ENCODE data around the gene SUN1.

SUN1 gene

DNA sequence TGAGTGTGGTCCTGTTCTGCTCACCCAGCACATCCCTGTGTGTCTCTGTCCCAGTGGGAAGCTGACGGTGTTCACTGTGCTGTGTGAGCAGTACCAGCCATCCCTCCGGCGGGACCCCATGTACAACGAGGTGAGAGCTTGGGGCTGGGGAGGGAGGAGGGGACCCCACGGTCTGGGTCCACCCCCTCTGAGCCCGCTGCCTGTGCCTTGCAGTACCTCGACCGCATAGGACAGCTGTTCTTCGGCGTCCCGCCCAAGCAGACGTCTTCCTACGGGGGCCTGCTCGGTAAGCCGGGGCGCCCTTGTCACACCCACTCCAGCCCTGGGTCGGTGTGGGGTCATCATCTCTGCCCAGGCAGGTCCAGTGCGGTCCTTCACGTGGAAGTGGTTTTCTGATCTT lies 61.4 kb downstream of the SUN1 start:
- DNase-seq = no peak

- no peak for DNase-seq
Measured at GRCh38 chr7:894164-894867, 62.0 kb downstream of the SUN1 start.

DNA sequence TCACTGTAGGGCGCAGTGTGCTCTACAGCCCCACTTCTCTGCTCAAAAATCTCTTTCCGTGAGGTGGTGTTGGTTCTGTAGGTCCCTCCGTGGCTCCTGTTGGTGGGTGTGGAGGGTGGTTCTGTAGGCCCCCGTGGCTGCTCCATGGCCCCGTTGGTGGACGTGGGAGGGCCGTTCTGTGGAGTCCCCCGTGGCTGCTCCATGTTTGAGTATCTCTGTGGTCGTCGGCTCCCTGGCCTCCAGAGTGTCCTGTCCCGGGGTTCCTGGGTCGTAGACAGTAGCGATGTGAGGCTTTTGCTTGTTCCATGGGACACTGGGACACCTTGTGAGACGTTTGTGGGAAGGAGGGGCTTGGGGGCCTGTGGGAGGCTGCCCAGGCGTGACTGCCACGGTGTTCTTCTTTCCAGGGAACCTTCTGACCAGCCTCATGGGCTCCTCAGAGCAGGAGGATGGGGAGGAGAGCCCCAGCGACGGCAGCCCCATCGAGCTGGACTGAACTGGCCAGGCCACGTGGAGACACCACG lies 62.7 kb downstream of the SUN1 start:
- no peak for DNase-seq

GRCh38 chr7:895451-896052 lies 63.3 kb downstream of the SUN1 start:
- DNase-seq = no peak

DNA sequence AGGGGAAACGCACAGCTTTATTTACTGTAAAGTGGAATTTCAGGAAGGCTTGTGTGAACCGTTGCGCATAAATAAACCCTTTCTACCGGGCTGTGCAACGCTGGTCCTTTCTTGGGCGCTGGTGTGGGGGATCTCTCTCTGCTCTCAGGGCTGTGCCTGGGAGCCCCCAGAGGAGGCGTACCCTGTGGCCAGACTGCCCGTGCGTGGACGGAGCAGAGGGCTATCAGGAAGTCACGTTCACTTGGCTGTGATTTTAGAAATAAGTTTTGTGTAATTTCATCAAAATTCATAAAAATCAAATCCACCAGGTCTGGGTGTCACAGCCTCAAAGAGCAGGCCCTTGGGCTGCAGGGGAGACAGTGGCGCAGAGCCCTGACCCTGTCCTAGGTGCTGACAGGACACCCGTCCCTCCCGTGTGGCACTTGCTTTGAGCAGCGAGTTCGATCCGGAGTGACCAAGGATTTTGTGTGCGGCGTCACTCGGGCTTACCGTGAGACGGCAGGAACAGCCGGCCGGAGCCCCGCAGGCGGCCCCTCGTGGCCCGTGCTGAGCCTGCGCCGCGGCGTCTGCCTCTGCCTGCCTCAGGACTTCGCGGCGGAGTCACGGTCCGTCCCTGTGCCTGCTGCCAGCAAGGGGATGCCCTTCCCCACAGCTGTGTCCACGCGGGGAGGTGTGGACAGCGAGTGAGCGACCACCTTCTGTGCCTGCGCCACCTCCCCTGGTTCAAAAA lies 64.2 kb downstream of the SUN1 start:
- DNase-seq = no peak

GRCh38 chr7:897086-897485 lies 64.8 kb downstream of the SUN1 start:
- DNase-seq = no peak

GRCh38 chr7:897771-898376 lies 65.6 kb downstream of the SUN1 start:
- no peak for DNase-seq

- DNase-seq = no peak
Measured at GRCh38 chr7:898460-898854, 66.2 kb downstream of the SUN1 start.

GRCh38 chr7:898855-899681 lies 66.8 kb downstream of the SUN1 start:
- no peak for DNase-seq

- no peak for DNase-seq
Measured at GRCh38 chr7:899806-900205, 67.5 kb downstream of the SUN1 start.

DNA sequence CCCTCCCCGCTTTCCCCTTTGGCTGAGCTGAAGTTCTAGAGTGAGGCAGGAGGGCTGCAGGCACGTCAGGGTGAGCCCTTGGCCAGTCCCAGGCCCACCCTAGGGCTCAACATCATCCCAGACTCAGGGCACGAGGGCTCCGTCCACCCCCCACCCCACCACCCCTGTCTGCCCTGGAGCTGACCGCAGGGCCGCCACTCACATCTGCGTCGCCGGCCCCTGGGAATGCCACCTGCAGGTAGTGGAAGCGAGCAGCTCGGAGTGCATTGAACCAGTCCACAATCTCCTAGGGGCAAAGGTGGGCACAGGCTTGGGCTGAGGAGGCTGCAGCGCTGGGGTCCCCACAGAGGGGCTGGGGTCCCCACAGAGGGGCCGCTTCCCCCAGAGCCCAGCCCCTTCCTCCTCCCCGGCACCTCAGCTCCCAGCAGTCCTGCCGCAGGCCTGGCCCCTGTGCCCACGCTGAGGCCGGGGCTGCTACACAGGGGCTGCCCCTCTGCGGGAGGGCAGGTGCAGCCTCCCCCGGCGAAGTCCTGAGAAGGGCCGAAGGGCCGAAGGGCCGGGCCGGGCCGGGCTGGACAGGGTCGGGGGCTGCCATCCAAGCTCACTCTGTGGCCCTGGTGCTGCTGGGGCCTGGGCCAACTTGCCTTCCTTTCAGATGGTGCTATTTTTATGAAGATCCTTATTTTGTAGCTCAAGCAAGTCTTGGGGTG lies 68.2 kb downstream of the SUN1 start:
- DNase-seq = no peak

DNA sequence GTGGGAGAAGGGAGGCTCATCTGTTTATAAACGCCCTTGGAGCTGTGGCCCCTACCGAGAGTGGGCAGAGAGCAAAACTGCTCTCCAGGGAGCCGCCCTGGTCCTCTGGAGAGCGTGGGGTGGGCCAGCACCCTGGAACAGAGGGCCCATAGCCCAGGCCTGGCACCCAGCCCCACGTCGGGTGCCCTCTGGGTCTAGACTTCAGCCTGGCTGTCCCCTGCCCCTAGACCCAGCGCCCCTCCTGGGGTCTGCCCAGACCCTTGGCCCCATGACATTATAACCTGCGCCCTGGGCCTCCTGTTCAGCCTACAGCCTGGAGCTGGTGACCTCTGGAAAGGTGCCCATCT lies 68.7 kb downstream of the SUN1 start:
- no peak for DNase-seq

GRCh38 chr7:901388-902154 lies 69.3 kb downstream of the SUN1 start:
- peak in 1 of 2 donors; percentile 56 for DNase-seq

DNA sequence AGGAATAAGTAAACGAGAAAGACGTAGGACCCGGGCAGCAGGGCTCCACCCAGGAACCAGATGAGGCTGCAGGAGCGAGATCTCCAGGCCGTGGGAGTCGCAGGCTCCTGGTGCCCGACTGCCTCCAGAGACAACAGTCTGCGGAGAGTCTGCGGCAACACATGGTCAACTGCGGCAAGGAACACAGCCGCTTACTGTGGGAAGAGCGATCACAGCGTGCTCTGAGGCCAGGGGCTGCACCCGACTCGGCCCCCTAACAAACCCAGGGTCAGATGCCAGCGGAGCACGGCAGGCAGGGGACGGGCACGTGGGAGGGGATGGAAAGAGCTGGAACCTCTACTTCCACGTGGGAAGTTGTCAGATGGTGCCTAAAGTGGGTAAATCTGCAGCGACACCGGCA lies 70.7 kb downstream of the SUN1 start:
- no peak for DNase-seq

GRCh38 chr7:903921-904755 lies 71.9 kb downstream of the SUN1 start:
- no peak for DNase-seq

DNA sequence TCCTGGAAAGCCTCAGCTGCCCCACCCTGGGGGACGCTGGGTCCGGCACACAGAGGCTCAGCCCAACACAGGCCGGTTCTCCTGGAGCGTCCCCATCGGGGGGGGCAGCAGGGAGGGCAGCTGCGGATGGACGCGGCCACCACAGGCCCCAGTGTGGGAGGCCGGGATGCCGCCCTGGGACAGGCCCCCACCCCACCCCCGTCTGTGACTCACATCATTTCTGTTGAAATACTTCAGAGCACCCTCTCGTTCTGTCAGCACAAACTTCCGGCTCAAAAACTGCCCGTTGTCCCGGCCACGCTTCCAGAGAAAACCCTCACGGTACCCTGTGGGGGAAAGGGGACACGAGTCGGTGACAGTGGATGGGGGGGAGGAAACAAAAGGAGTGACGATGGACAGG lies 72.6 kb downstream of the SUN1 start:
- DNase-seq = no peak

DNA sequence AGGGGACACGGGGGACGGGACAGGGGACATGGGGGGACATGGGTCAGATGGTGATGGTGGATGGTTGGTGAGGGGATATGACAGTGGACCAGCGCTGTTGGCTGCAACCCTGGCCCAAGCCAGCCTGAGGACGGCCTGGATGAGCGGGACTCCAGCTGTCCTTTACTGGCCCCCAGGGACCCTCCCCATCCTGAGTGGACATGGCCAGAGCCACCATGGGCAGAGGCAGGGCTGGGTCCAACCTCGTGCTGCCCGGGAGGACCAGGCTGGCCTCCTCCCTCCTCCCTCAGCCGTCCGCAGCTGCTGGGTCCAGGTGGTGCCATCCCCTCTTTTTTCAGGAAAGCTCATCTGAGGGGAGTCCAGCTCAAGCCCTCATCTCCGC lies 74.5 kb downstream of the SUN1 start:
- DNase-seq = no peak

GRCh38 chr7:907158-907980 lies 75.1 kb downstream of the SUN1 start:
- no peak for DNase-seq

DNA sequence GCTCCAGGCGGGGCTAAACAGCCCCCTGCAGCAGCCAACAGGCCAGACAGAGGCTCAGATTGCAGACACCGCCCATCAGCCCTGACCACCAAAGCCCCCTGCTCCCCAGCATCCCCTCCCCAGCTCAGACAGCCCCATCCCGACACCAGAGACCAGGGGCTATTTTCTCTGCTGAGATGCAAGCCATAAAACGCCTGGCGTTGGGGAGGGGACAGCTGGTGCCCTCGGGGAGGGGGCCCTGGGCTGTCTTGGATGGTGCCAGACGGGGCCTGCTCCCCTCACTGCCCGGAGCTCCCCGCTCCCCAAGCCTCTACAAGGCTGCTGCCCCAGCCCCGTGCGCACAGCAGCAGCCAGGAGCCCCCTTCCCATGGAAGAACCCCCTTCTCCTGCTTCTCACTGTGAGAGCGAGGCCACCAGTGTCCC lies 75.9 kb downstream of the SUN1 start:
- no peak for DNase-seq
